HEK293 (cell line): Measurements from ENCODE around the gene SPX.

Experiments
- CTCF ChIP-seq: fragments of 450-650 bp; formaldehyde crosslinking; IDR thresholded peaks from 2 replicates; pipeline ENCODE4 v1.5.1; 2016; ENCODE audit warnings: missing biosample characterization, missing genetic modification characterization
- MEIS1 ChIP-seq: sonication (generic); formaldehyde crosslinking; IDR thresholded peaks from 2 replicates; pipeline ENCODE4 v1.8.1; 2022; ENCODE audit warnings: missing genetic modification reagents, mild to moderate bottlenecking, borderline replicate concordance
- REST ChIP-seq: fragments of 450-650 bp; formaldehyde crosslinking; IDR thresholded peaks from 2 replicates; pipeline ENCODE4 v1.5.1; 2016; ENCODE audit warnings: missing biosample characterization, missing genetic modification characterization
- YY1 ChIP-seq: fragments of 450-650 bp; formaldehyde crosslinking; IDR thresholded peaks from 2 replicates; pipeline ENCODE4 v1.5.1; 2018; ENCODE audit warnings: missing biosample characterization, missing genetic modification characterization
- ZFP37 ChIP-seq: fragments of 450-650 bp; formaldehyde crosslinking; IDR thresholded peaks from 2 replicates; pipeline ENCODE4 v1.5.1; 2016; ENCODE audit warnings: missing biosample characterization, missing genetic modification characterization
- ZNF10 ChIP-seq: fragments of 450-650 bp; formaldehyde crosslinking; IDR thresholded peaks from 2 replicates; pipeline ENCODE4 v1.5.1; 2017; ENCODE audit warnings: missing biosample characterization, missing genetic modification characterization
- ZNF248 ChIP-seq: fragments of 450-650 bp; formaldehyde crosslinking; IDR thresholded peaks from 2 replicates; pipeline ENCODE4 v1.5.1; 2017; ENCODE audit warnings: missing biosample characterization, missing genetic modification characterization
- ZNF292 ChIP-seq: fragments of 450-650 bp; formaldehyde crosslinking; IDR thresholded peaks from 2 replicates; pipeline ENCODE4 v1.5.1; 2016; ENCODE audit warnings: low read depth, missing biosample characterization, missing genetic modification characterization, borderline replicate concordance
- ZNF335 ChIP-seq: fragments of 450-650 bp; formaldehyde crosslinking; conservative IDR thresholded peaks from 2 replicates; pipeline ENCODE4 v1.5.1; 2016; ENCODE audit warnings: missing biosample characterization, missing genetic modification characterization
- ZNF701 ChIP-seq: fragments of 450-650 bp; formaldehyde crosslinking; IDR thresholded peaks from 2 replicates; pipeline ENCODE4 v1.5.1; 2016; ENCODE audit warnings: missing biosample characterization, missing genetic modification characterization
- ZNF76 ChIP-seq: fragments of 450-650 bp; formaldehyde crosslinking; IDR thresholded peaks from 2 replicates; pipeline ENCODE4; 2016; ENCODE audit warnings: low read depth, missing biosample characterization, missing genetic modification characterization, borderline replicate concordance
- ZNF777 ChIP-seq: fragments of 450-650 bp; formaldehyde crosslinking; IDR thresholded peaks from 2 replicates; pipeline ENCODE4 v1.5.1; 2017; ENCODE audit warnings: missing biosample characterization, missing genetic modification characterization, borderline replicate concordance

GRCh38 chr12:21566223-21566906 lies 40.3 kb downstream of the SPX start:
- no peak for TF ChIP-seq CTCF (tag by site-specific recombination)
- no peak for TF ChIP-seq ZNF10 (tag by site-specific recombination)
- no peak for TF ChIP-seq ZNF292 (tag by site-specific recombination)
- no peak for TF ChIP-seq ZNF777 (tag by site-specific recombination)
- no peak for TF ChIP-seq MEIS1 (CRISPR knock-in tag)
- no peak for TF ChIP-seq YY1 (tag by site-specific recombination)
- TF ChIP-seq ZNF335 (tag by site-specific recombination) = no peak
- TF ChIP-seq ZNF248 (tag by site-specific recombination) = no peak
- no peak for TF ChIP-seq REST (tag by site-specific recombination)
- TF ChIP-seq ZNF76 = no peak
- TF ChIP-seq ZFP37 (tag by site-specific recombination) = no peak
- no peak for TF ChIP-seq ZNF701 (tag by site-specific recombination)
